MM.1S (cell line): Measurements from ENCODE around the gene ATF7.

Experiments used
- DNase-seq: peaks from one replicate; pipeline ENCODE4 v3.0.0-alpha.2; 2015
- H2AFZ ChIP-seq: fragments of 300-600 bp; sonication (generic); 2 replicates; pipeline ENCODE4 v1.6.0; 2016; ENCODE audit warnings: antibody characterized with exemption, low read length
- H3F3A ChIP-seq: fragments of 300-600 bp; sonication (generic); 2 replicates; pipeline ENCODE4 v1.6.1; 2016; ENCODE audit warnings: mild to moderate bottlenecking, antibody characterized with exemption, low read length, moderate library complexity, mixed read lengths; ENCODE audit not compliant: insufficient read depth
- H3K27ac ChIP-seq: fragments of 300-600 bp; sonication (generic); 2 replicates; pipeline ENCODE4 v1.5.1; 2016; ENCODE audit warnings: mild to moderate bottlenecking, low read length
- H3K27me3 ChIP-seq: fragments of 300-600 bp; sonication (generic); replicated peaks from 2 replicates; pipeline ENCODE4 v1.6.0; 2016; ENCODE audit warnings: low read length; ENCODE audit not compliant: insufficient read depth
- H3K36me3 ChIP-seq: fragments of 300-600 bp; sonication (generic); replicated peaks from 2 replicates; pipeline ENCODE4 v1.6.1; 2016; ENCODE audit warnings: mild to moderate bottlenecking, low read length, mixed read lengths; ENCODE audit not compliant: insufficient read depth
- H3K4me1 ChIP-seq: fragments of 300-600 bp; sonication (generic); 2 replicates; pipeline ENCODE4 v1.6.1; 2016; ENCODE audit warnings: low read length, mixed read lengths
- H3K4me2 ChIP-seq: fragments of 300-600 bp; sonication (generic); 2 replicates; pipeline ENCODE4 v1.6.0; 2016; ENCODE audit warnings: low read depth, low read length
- H3K4me3 ChIP-seq: fragments of 300-600 bp; sonication (generic); 2 replicates; pipeline ENCODE4 v1.5.1; 2016; ENCODE audit warnings: low read length, mixed read lengths
- H3K79me2 ChIP-seq: fragments of 300-600 bp; sonication (generic); 2 replicates; pipeline ENCODE4 v1.6.1; 2016; ENCODE audit warnings: mixed run types, low read length, mixed read lengths
- H3K9ac ChIP-seq: fragments of 300-600 bp; sonication (generic); 2 replicates; pipeline ENCODE4 v1.6.1; 2016; ENCODE audit warnings: low read length, mixed read lengths
- H3K9me2 ChIP-seq: fragments of 300-600 bp; sonication (generic); replicated peaks from 2 replicates; pipeline ENCODE4 v1.6.1; 2016; ENCODE audit warnings: mild to moderate bottlenecking, low read length, mixed read lengths; ENCODE audit not compliant: insufficient read depth
- H3K9me3 ChIP-seq: fragments of 300-600 bp; sonication (generic); replicated peaks from 2 replicates; pipeline ENCODE4 v1.6.1; 2016; ENCODE audit warnings: mild to moderate bottlenecking, low read length, mixed read lengths; ENCODE audit not compliant: insufficient read depth
- H4K20me1 ChIP-seq: fragments of 300-600 bp; sonication (generic); 2 replicates; pipeline ENCODE4 v1.6.1; 2016; ENCODE audit warnings: mild to moderate bottlenecking, low read length, moderate library complexity, mixed read lengths; ENCODE audit not compliant: insufficient read depth
- EZH2 ChIP-seq: fragments of 300-600 bp; sonication (generic); optimal IDR thresholded peaks from 2 replicates; pipeline ENCODE3; 2017; ENCODE audit warnings: low read depth, mild to moderate bottlenecking, antibody characterized with exemption, low read length, mixed read lengths
- EZH2phosphoT487 ChIP-seq: fragments of 300-600 bp; sonication (generic); IDR thresholded peaks from 2 replicates; pipeline ENCODE4 v1.6.1; 2018; ENCODE audit warnings: antibody characterized with exemption, low read length
- TF ChIP-seq, protein P1 (sequence below): fragments of 300-600 bp; sonication (generic); IDR thresholded peaks from 2 replicates; pipeline ENCODE4 v1.5.1; 2016; ENCODE audit warnings: antibody characterized with exemption, low read length, mixed read lengths

The ATF7 gene

DNA sequence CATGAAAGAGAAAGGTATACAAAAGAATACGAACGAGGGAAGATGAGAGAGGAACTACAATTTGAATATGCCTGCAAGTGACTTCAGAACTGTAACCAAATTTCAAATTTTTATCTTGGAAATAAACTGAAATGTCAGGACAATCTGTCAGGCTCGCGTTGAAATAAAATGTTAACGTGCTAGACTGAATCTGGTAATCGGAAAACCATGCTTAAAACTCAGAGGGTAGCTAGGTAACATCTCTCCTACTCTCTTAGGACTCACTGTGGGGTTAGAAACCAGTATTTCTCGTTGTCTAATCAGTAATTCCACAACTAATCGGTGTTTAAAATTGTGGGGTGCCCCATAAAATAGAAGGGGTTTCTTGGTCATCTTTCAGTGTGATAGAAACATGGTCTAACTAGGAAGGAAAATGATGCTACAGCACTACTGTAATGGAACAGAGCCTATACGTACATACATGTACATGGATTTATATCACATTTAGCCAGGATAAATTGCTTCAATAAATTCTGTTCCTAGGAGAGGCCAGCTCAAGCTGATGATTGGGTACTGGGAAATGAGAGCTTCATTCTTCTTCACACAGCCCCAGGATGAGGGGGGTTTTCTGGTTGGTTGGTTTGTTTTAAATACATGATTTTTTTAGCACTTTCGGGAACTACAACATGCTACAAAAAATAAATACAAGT, 23.9 kb downstream of the ATF7 start:
- no peaks in the 10 kb centered on the region; the same call in 1 of the 2 replicates for H3K79me2 ChIP-seq
- H2AFZ ChIP-seq: no peak overlapping the region
- no peaks in the 10 kb centered on the region for H3K4me1 ChIP-seq
- H3K9me2 ChIP-seq: no peaks in the 10 kb centered on the region
- DNase-seq: no peak
- no peaks in the 10 kb centered on the region; the same call in 1 of the 2 replicates for H3F3A ChIP-seq
- TF ChIP-seq, protein P1, sequence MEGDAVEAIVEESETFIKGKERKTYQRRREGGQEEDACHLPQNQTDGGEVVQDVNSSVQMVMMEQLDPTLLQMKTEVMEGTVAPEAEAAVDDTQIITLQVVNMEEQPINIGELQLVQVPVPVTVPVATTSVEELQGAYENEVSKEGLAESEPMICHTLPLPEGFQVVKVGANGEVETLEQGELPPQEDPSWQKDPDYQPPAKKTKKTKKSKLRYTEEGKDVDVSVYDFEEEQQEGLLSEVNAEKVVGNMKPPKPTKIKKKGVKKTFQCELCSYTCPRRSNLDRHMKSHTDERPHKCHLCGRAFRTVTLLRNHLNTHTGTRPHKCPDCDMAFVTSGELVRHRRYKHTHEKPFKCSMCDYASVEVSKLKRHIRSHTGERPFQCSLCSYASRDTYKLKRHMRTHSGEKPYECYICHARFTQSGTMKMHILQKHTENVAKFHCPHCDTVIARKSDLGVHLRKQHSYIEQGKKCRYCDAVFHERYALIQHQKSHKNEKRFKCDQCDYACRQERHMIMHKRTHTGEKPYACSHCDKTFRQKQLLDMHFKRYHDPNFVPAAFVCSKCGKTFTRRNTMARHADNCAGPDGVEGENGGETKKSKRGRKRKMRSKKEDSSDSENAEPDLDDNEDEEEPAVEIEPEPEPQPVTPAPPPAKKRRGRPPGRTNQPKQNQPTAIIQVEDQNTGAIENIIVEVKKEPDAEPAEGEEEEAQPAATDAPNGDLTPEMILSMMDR: no peak
- no peak for TF ChIP-seq EZH2
- no peak for TF ChIP-seq EZH2phosphoT487
- no peaks in the 10 kb centered on the region for H3K27me3 ChIP-seq
- no peak overlapping the region for H3K27ac ChIP-seq
- no peak overlapping the region for H3K4me3 ChIP-seq
- H3K36me3 ChIP-seq: no peaks in the 10 kb centered on the region
- no peak overlapping the region for H3K4me2 ChIP-seq
- no peak overlapping the region for H3K9ac ChIP-seq
- no peaks in the 10 kb centered on the region for H4K20me1 ChIP-seq
- H3K9me3 ChIP-seq: no peaks in the 10 kb centered on the region

DNA sequence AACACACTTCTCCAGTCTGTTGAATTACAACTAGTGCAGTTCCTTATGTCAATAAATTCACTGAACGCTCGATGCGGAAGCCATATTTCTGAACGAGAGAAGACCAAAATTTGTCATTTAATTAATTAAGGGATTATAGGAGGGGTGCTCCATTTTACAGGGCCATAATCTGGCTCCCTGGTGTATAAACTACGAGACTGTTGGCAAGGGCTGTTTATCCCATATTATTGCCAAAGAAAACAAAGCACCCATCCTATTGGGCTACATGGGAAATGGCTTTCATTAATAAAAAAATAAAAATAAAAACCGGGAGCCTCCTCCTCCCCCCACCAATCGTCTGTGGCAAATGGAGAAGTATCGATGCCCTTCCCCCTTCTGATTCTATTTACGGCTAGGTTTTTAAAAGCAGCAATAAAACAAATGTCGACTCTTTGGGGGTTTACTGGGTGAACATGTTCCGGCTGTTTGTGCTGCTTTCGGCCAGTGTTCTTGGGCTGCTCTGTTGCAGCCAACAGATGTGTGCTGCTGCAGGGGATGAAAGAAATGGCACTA, 24.8 kb downstream of the ATF7 start:
- Histone ChIP-seq H3K9me3 (no peaks in the 10 kb centered on the region), H2AFZ (no peak overlapping the region), H3K4me3 (no peak overlapping the region), H3K27me3 (no peaks in the 10 kb centered on the region), H3K79me2 (no peaks in the 10 kb centered on the region; the same call in 1 of the 2 replicates), H3K27ac (no peak overlapping the region), H3K9ac (no peak overlapping the region), H4K20me1 (no peaks in the 10 kb centered on the region), H3K9me2 (no peaks in the 10 kb centered on the region), H3K4me2 (no peak overlapping the region), H3K4me1 (no peaks in the 10 kb centered on the region), H3K36me3 (no peaks in the 10 kb centered on the region), H3F3A (no peaks in the 10 kb centered on the region; the same call in 1 of the 2 replicates)
- TF ChIP-seq, protein P1: no peak
- TF ChIP-seq EZH2: no peak
- TF ChIP-seq EZH2phosphoT487: no peak
- DNase-seq: no peak

GRCh38 chr12:53600490-53601295, 25.5 kb downstream of the ATF7 start:
- Histone ChIP-seq H3K9ac (no peak overlapping the region), H3F3A (no peaks in the 10 kb centered on the region; the same call in 1 of the 2 replicates), H4K20me1 (no peaks in the 10 kb centered on the region), H3K36me3 (no peaks in the 10 kb centered on the region), H3K9me2 (no peaks in the 10 kb centered on the region), H3K4me1 (no peaks in the 10 kb centered on the region), H3K79me2 (no peaks in the 10 kb centered on the region; the same call in 1 of the 2 replicates), H3K27me3 (no peaks in the 10 kb centered on the region), H3K4me2 (no peak overlapping the region), H3K27ac (no peak overlapping the region), H2AFZ (no peak overlapping the region), H3K9me3 (no peaks in the 10 kb centered on the region), H3K4me3 (no peak overlapping the region)
- no peak for TF ChIP-seq EZH2phosphoT487
- TF ChIP-seq, protein P1: no peak
- no peak for TF ChIP-seq EZH2
- DNase-seq: no peak
